COLO668 (cell line): Measurements from ENCODE around the gene MYOZ3.

ENCODE experiments used
- DNase-seq: peaks from one replicate; lab custom pipeline; 2025; ENCODE audit not compliant: unreplicated experiment; lab: John Stamatoyannopoulos, UW

MYOZ3 gene

DNA sequence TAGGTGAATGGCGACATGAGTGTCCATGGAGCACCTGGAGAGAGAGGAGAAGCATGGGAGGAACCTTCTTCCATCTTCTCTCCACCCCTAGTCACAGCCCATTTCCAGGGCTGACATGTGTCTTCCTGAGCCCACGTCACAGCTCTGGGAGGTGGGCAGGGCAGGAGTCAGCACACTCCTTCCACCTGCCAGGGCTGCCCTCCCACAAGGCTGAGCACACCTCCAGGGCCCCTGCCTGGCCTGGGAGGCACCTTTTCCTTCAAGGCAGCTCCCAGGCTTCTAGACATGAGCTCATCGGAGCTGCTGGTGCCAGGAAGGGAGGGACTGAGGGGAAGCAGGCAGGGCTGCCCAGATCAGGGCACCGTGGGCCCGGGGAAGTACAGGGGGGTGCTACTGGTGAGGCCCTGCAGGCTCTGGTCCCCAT is 34.2 kb upstream of the MYOZ3 start:
- DNase-seq: no peak

DNA sequence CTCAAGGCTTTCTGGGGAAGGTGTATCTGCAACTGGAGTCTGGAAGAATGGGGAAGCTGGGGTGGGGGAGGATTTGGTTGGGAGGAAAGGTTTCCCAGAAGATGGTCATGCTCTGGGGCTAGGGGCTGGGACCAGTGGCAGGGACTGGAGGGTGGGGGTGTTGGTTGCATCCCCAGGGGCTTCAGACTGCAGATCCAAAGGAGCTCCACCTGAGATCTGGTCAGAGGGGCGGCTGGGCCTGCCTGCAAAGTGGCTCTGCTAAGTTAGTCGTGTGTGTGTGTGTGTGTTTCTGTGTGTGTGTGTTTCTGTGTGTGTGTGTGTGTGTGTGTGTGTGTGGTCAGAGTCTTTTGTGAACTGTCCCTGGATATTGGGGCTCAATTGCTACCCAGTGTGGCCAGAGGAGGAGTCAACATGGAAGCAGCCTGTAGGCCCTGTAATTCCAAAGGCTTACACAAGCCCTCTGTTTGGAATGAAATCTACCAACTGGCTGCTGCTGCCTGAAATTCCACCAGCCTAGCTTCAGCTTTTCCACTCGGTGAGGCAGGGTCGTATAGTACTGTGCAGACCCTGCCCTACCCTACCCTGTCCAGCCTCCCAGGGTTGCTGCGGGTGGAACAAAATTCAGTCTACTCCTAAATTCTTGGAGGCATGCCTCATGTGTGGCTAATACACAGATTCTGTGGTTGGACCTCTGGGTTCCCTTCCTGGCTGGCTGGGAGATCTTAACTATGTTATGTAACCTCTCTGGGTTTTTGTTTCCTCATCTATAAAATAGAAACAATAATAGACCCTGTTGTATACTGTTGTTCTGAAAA is 33.1 kb upstream of the MYOZ3 start:
- DNase-seq: no peak

DNA sequence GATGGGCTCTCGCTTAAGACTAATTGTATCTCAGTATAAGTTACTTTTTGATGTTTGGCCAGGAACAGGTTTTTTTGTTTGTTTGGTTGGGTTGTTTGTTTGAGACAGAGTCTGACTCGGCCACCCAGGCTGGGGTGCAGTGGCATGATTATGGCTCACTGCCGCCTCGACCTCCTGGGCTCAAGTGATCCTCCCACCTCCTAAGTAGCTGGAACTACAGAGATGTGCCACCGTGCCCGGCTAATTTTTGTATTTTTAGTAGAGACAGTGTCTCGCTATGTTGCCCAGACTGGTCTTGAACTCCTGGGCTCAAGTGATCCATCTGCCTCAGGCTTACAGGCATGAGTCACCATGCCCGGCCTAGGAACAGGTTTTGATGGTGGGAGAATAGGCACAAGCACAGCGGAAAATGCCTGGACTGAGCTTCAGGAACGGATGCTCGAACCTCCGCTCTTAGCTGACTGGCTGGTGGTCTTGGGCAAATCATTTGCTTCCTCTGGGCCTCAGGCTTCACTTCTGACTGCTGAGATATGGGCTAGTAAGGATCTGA is 32.0 kb upstream of the MYOZ3 start:
- no peak for DNase-seq

GRCh38 chr5:150630016-150630415 is 31.0 kb upstream of the MYOZ3 start:
- no peak for DNase-seq

- no peak for DNase-seq
These were observed 30.4 kb upstream of the MYOZ3 start for GRCh38 chr5:150630461-150631325.

GRCh38 chr5:150631326-150631701 is 29.7 kb upstream of the MYOZ3 start:
- no peak for DNase-seq

DNA sequence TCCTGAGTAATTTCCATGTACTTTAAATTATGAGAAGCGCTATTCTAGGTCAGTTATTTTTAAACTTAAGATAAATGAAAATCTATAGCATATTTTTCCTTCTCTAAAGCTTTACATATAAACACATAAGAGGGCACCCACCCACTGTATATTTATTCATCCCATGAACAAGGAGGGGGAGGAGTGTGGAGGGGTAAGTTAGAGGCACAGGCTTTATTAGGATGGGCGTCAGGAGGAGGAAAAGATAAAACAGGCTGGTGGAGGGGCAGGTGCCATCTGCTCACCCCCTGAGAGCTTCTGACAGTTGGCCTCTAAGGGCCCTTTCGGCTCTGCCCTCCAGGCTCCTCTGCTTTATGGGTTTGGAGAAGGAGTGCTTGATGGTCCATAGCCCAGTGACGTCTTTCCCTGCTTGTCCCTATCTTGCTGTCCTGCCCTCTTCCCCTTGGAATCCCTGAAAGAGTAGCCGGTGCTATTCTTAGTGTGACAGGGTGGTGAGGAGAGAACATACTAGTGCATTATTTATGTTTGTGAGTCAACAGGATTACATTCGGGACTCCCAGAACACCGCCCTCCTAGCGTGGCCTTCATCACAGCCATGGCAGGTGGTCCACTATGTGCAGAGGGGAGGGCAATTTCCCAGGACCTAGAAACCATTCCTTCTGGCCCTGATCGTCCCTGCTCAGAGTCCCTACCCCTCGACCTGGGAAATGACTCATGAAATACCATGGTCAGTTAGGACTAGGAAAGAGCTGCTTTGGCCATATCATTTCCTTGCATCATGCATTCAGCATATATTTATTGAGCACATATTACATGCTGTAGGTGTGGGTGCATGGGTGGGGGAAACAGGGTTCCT is 28.5 kb upstream of the MYOZ3 start:
- DNase-seq: no peak

DNA sequence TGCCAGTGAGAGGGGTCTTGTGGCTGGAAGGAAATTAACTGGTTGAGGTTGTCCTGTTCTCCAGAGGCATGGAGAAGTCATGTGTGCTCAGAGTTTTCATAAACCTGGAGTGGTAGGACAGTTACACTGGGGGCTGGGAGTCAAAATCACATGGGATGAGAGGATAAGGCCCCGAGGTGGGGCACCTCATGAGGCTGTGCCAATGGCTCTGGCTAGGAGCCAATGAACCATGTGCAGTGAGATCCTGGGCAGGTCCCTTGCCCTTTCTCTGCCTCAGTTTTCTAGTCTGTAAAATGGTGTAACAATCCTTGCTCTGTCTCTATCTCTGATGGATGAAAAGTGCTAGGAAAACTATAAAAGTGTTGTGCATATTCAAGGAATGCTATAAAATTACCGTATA is 27.6 kb upstream of the MYOZ3 start:
- no peak for DNase-seq

- no peak for DNase-seq
These were observed 24.4 kb upstream of the MYOZ3 start for GRCh38 chr5:150636391-150637244.

DNA sequence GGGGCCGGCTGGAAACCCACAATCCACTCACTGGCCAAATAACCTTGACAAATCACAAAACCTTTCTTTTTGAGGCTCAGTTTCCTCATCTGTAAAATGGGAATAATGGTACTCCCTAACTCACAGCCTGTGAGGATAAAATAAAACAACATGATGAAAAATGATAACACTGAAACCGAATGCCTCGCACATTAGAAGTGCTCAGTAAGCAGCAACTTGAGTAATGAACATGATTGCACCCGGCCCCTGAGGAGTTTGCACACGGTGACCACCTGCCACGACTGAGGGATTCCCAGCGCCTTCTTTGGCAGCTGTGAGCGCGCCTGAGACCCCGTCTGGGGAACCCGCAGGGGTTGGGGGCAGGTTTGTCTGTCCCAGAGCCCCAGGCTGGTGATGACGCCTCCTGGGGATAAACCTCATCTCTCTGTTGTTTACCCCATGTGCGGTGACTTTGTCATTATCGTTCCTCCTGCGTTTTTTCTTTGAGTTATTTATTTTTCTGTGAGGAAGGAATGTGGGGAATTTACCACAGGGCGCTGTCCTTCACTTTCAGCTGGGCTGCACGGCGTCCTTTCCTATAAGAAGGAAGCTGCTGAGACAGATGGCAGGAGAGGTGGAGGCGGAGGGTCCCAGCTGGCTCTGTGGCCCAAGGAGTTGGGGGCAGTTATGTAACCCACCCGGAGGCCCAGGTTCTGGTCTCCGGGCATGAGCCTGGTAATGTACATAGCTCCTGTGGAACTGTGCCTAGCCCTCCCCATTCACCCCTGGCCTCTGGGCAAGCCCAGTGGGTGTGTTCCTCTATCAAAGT is 23.6 kb upstream of the MYOZ3 start:
- no peak for DNase-seq

- no peak for DNase-seq
These were observed 23.0 kb upstream of the MYOZ3 start for GRCh38 chr5:150638053-150638444.

GRCh38 chr5:150638488-150639376 is 22.3 kb upstream of the MYOZ3 start:
- no peak for DNase-seq

DNA sequence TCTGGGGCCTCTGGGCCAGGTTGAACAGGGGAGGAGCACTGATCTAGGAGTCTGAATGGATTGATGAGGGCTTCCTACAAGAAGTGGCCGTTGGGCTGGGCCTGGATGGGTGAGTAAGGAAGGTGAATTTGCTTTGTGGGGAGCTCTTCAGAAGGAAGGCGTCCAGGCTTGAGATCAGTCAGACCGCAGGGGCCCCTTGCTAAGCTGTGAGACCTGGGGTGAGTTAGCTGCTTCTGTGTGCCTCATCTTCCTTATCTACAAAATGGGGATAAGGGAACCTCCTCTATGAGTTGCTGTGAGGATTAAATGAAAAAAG is 21.7 kb upstream of the MYOZ3 start:
- no peak for DNase-seq

DNA sequence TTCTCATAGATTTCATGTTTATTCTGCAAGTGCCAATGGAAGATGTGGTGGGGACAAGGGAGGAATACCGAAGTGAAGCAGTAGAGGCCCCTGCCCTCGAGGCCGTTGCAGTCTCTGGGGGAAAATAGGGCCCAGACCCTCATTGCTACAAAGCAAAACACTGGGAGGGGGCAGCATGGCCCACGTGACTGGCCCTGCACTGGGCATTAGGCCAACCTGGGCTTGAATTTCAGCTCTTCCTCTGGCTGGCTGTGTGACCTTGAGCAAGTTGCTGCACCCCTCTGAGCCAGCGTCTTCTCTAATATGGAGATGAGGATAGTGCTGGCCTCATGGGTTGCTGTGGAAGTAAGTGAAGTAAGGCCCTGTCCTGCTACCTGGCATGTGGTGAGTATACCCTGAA is 21.3 kb upstream of the MYOZ3 start:
- DNase-seq: no peak

- no peak for DNase-seq
These were observed 20.6 kb upstream of the MYOZ3 start, which contains the start of gene SYNPO for GRCh38 chr5:150640311-150641005. SYNPO (plus strand) TSS chr5:150640660; CDS start chr5:150648276, 7,616 bp downstream.

DNA sequence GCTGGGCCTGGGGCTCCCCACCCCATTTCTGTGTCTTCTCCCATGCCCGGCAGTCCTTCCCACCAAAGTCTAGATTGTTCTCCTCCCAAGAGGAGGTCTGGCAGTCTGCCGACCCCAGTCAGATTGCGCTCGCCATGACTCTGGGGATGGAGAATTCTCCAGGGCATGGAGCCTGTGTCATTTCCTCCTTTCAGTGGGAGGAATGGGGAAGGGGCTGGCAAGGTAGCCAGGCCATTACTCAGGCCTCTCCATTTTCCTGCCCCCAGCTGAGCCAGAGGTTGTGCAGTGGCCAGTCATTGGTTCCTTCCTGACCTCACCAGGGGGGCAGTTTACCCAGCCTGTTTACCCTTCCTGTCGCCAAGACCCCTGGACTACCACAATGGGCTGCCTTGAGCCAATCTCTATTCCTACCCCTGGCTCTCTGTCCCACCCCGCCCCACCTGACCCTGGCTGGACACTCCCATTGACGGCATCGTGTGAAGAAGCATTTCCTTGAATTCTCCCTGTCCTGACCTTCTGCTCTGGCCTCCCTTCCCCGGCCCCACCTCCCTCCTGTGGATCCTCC is 20.0 kb upstream of the MYOZ3 start:
- no peak for DNase-seq

DNA sequence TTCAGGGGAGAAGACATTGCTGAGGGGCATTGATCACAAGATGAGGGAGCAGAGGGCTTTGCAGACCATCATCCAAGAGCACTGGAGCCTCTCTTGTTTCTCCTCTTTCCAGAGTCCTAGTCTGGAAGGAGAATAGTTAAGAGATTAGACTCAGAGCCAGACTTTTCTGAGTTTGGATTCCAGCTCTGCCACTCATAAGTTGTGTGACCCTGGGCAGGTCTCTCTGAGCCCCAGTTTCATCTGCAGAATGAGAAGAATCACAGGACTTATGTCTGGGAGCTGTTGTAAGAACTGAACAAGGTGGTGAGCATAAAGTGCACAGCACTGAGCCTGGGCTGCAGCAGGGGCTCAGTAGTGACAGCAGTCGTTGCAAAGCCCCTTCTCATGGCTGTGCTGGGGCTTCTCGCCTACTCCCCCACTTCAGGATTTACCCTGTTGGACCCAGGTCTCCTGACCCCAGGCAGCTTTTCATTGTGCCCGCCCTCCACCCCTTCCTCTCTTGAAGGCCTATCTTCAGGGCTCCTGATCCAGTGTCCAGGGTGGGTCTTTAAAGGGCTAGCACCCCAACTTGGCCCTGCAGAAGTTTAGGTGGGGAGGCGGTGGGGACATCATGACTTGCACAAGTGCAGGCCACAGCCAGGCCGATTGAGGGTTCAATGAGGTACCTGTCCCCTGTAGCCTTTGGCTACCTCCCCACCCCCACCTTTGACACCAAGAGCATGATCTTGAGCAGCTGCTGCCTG is 19.1 kb upstream of the MYOZ3 start:
- DNase-seq: no peak
